ENCODE measurements around the gene NMNAT2. TPM values are rescaled to one million over a fixed set of nuclear protein-coding genes. Genes with fewer than 3 reads are reported as not detected.

Gene NMNAT2
- total and polyA plus RNA-seq, 10 of the 15 experiments (the other 5 are each of a cell fraction or from before 2014, with no cell fraction given): 0.02 to 2.0 (median 0.60) TPM

DNA sequence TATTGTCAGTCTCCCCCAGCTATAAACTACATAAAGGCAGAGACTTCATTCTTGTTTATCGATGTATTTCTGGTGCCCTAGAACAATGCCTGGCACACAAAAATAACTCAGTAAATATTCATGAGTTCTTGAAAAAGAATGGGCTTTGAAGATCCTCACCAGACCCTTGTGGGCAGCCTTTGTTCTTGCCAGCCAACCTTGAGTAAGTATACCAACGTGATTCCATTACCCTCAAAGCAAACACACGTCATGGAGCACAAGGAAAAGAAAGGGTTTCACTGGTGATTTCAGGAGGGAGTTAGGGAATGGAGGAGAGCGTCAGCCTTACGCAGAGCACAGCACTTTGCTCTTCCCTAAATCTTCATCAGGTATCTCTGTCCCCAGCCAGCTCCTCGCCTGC lies 29.4 kb downstream of the NMNAT2 start (continued):
- TF ChIP-seq E2F8 (IDR thresholded peaks at IDR 0.05; ENCODE audit: low read depth, partially characterized antibody) (no peak), POLR2AphosphoS5 (IDR thresholded peaks at IDR 0.05; ENCODE audit: low read length) (no peak)

DNA sequence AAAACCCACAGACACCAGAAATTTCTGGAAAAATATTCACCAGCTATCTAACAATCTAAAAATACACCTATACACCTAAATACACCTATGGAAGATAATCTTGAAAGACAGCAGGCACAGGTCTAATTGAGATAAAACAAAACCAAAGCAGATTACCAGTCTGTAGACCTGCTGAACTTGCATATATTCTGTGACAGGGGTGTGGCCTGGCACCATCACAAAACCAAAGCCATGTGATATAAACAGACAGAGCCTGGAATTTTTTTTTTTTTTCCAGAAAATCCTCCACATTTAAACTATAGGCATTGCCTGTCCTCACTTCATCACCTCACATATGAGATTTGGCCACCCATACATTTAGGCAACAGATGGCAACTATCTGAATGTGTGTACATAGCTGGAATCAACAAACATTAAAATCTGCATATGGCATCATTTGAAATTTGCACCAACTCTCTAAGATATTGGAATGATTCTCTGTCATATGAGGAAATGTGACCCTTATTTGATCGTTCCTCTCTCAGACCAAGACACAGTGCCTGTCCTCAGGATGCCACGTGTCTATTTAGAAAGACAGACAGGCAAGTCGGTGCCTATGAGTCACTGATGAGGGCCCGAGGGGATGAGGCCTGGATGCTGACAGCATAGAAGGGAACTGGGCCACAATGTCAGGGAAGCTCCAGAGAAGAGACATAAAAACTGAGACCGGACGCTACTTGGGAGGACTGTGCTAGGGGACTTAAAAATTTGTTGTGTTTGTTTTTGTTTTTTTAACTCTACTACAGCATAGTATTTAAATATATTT lies 32.6 kb downstream of the NMNAT2 start:
- Histone ChIP-seq H3K27ac (ENCODE audit: control insufficient read depth, insufficient read depth) (no peak overlapping the region), H4K20me1 (ENCODE audit: control insufficient read depth, insufficient read depth) (no peaks in the 10 kb centered on the region), H3K79me2 (ENCODE audit: control insufficient read depth, insufficient read depth, low read length) (no peaks in the 10 kb centered on the region), H3K36me3 (ENCODE audit: control insufficient read depth in 2 of 2, insufficient read depth in 2 of 2, low read length in 1 of 2) (no peaks in the 10 kb centered on the region), H2AFZ (ENCODE audit: control insufficient read depth, low read depth, low read length) (no peak overlapping the region), H3K9ac (ENCODE audit: control insufficient read depth, insufficient read depth, low read length) (no peak overlapping the region), H3K4me1 (ENCODE audit: control insufficient read depth, insufficient read depth, low read length) (no peaks in the 10 kb centered on the region), H3K4me2 (ENCODE audit: control insufficient read depth, insufficient read depth) (no peak overlapping the region), H3K4me3 (no peak overlapping the region), H3K9me3 (replicated peaks; ENCODE audit: control insufficient read depth, insufficient read depth, low read length) (no peaks in the 10 kb centered on the region), H3K27me3 (replicated peaks in 1 of 2; ENCODE audit: control insufficient read depth in 2 of 2, insufficient read depth in 2 of 2, low read length in 1 of 2) (no peaks in the 10 kb centered on the region; a peak in 1 of 4 replicates)
- FAIRE-seq (no peak), DNase-seq (ENCODE audit: low read depth, low spot score) (no peak), ATAC-seq (no peak)
- BruUV-seq (replicated peaks): no TSS peak
- ChIA-PET SMC1A (ENCODE audit: uncharacterized antibody, unreplicated experiment) (no interaction called here), RAD21 (ENCODE audit: unreplicated experiment) (no interaction called here), CTCF (interaction anchor here (1.2 kb wide), 1 partner anchor 13 kb away, joined by 4 read pairs; no protein-coding TSS in a partner anchor), POLR2A (no interaction called here)
- in situ Hi-C loops (cut with MboI) (no loop called here), intact Hi-C loops (cut with micrococcal nuclease; ENCODE audit: unreplicated experiment) (no loop called here)
- WGBS (ENCODE audit: insufficient coverage, insufficient replicate concordance, low lambda C conversion rate, missing lambda C conversion rate): 28% methylated on average over 6 of the region's 6 CpGs
- TF ChIP-seq NFIC (IDR thresholded peaks at IDR 0.05; ENCODE audit: low read depth, low read length) (no peak), CBFB (IDR thresholded peaks at IDR 0.05; ENCODE audit: low read depth) (no peak), E2F8 (IDR thresholded peaks at IDR 0.05; ENCODE audit: low read depth, partially characterized antibody) (no peak), KLF5 (IDR thresholded peaks at IDR 0.05; ENCODE audit: partially characterized antibody) (no peak)
- TF ChIP-seq, protein P1, sequence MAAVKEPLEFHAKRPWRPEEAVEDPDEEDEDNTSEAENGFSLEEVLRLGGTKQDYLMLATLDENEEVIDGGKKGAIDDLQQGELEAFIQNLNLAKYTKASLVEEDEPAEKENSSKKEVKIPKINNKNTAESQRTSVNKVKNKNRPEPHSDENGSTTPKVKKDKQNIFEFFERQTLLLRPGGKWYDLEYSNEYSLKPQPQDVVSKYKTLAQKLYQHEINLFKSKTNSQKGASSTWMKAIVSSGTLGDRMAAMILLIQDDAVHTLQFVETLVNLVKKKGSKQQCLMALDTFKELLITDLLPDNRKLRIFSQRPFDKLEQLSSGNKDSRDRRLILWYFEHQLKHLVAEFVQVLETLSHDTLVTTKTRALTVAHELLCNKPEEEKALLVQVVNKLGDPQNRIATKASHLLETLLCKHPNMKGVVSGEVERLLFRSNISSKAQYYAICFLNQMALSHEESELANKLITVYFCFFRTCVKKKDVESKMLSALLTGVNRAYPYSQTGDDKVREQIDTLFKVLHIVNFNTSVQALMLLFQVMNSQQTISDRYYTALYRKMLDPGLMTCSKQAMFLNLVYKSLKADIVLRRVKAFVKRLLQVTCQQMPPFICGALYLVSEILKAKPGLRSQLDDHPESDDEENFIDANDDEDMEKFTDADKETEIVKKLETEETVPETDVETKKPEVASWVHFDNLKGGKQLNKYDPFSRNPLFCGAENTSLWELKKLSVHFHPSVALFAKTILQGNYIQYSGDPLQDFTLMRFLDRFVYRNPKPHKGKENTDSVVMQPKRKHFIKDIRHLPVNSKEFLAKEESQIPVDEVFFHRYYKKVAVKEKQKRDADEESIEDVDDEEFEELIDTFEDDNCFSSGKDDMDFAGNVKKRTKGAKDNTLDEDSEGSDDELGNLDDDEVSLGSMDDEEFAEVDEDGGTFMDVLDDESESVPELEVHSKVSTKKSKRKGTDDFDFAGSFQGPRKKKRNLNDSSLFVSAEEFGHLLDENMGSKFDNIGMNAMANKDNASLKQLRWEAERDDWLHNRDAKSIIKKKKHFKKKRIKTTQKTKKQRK (IDR thresholded peaks at IDR 0.05; ENCODE audit: low read depth, low read length): no peak
- TF ChIP-seq, protein P2, sequence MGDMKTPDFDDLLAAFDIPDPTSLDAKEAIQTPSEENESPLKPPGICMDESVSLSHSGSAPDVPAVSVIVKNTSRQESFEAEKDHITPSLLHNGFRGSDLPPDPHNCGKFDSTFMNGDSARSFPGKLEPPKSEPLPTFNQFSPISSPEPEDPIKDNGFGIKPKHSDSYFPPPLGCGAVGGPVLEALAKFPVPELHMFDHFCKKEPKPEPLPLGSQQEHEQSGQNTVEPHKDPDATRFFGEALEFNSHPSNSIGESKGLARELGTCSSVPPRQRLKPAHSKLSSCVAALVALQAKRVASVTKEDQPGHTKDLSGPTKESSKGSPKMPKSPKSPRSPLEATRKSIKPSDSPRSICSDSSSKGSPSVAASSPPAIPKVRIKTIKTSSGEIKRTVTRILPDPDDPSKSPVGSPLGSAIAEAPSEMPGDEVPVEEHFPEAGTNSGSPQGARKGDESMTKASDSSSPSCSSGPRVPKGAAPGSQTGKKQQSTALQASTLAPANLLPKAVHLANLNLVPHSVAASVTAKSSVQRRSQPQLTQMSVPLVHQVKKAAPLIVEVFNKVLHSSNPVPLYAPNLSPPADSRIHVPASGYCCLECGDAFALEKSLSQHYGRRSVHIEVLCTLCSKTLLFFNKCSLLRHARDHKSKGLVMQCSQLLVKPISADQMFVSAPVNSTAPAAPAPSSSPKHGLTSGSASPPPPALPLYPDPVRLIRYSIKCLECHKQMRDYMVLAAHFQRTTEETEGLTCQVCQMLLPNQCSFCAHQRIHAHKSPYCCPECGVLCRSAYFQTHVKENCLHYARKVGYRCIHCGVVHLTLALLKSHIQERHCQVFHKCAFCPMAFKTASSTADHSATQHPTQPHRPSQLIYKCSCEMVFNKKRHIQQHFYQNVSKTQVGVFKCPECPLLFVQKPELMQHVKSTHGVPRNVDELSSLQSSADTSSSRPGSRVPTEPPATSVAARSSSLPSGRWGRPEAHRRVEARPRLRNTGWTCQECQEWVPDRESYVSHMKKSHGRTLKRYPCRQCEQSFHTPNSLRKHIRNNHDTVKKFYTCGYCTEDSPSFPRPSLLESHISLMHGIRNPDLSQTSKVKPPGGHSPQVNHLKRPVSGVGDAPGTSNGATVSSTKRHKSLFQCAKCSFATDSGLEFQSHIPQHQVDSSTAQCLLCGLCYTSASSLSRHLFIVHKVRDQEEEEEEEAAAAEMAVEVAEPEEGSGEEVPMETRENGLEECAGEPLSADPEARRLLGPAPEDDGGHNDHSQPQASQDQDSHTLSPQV (IDR thresholded peaks at IDR 0.05): no peak

All from GM12878 (cell line).